Hematopoietic multipotent progenitor cell treated with erythropoietin and hydrocortisone succinate and interleukin-3 and kit ligand, for 17 days (in vitro differentiated cells): Measurements from ENCODE around the gene C20orf144.
"Not testable (repeated sequence)": the region's sequence is repeated elsewhere in the genome, so short reads cannot be mapped to it uniquely, and the experiment has no call there.

Experiments
- DNase-seq: peaks from one replicate; pipeline ENCODE4 v3.0.0-alpha.2; 2015; ENCODE audit warnings: low spot score

C20orf144 gene

DNA sequence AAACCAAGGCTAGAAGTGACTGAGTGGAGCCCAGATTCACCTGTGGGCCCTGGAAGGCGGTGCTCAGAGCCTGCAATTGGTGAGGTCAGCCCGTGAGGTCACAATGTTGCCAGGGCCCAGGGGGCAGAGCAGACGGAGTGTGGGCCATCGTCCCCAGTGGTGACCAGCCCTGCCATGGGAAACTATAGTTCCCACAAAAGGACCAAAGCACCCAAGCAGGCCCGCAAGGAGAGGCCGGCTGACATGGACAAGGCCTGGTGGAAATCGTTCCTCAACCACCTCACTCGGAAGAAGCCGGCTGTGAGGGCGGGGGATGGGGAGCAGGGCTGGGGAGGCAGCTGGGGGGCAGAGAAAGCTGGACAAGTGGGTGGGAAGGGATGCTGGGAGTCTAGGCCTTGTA is at the start of gene C20orf144:
TSS of gene C20orf144 (plus strand) at position 156 of the 400 bp plus-strand sequence. CDS start at position 175, 19 bp downstream.
- DNase-seq: no peak

DNA sequence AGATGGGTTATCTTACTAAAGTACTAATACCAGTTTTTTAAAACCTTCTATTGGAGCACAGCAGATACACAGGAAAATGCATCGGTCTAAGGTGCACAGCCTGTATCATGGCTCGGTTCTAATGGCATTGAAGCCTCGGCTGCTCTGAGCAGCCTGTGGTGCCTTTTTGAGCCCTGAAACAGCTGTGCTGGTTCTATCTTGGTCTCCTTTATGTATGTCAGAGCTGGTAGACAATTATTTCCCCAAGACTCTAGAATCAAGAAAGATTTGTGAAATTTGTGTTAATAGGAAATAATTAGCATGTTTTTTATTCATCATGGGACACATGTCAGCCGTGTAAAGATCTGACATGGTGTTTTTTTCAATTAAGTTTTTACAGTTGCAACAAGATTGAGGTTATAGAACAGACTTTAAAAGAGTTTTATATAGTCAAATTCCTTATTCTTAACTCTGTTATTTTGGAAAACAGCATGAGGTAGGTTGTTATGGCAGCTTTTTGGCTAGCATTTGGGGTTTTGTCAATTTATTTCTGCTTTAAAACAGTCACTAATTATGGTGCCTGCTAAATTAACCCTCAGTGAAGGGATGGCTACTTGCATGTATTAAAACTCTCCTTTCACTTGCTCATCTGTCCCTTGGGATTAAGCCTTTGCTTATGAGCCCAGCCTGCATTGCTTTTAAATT is 40.3 kb upstream of the C20orf144 start:
- DNase-seq: no peak

DNA sequence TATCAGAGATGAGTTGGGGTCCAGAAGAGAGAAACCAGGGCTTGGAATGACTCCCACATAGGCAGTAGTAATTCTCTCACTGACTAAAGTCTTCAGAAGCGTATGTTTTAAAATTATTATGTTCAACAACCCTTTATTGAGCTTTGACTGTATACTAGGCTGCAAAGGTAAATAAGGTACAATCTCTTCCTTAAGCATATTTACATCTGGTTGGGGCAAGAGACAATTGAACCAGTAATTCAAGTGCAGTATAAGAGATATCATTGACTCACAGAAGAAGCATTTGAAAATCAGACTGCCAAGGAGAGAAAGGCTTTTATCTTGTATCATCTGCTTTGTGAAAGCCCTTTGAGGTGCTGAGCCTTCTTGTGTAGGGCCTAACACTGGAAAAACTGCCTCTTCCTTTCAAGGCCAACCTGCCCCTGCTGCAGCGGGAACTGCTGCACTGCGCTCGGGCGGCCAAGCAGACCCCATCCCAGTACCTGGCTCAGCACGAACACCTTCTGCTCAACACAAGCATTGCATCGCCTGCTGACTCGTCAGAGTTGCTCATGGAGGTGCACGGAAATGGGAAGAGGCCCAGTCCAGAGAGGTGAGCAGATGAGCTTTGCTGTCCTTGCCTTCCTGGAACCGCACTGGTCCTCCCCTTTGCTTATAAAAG is 39.3 kb upstream of the C20orf144 start:
- DNase-seq: no peak

DNA sequence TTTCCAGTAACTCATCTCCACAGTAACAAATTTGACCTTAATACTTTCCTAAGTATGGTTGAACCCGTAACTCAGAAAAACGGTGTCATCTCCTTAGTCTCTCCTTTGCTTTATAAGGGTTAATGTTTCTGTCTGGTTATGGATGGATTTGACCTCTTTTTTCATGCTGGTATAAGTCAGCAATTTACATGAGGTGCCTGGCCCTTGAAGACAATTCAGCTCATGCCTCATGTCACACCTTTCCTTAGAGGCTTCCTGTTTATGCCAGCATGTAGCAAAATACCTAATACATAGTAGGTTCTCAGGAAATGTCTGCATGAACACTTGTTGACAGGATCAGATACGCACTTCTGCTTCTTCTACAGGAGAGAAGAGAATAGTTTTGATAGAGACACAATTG is 37.7 kb upstream of the C20orf144 start:
- DNase-seq: no peak

DNA sequence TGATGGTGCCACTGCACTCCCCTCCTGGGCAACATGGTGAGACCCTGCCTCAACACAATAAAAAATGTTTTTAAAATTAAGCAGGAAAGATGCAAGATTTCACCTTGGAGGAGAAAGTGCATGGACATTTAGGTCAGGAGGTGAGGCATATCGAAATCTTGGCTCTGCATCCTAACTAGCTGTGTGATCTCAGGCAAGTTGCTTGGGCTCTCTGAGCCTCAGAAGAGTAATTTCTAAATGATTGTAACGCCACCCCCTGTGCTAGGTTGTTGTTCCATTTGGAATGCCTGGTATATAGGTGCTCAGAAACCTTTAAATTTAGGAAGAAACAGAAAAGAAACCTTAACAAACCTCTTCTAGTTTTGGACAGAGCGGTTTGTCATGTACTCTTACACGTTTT is 35.9 kb upstream of the C20orf144 start:
- DNase-seq: no peak

DNA sequence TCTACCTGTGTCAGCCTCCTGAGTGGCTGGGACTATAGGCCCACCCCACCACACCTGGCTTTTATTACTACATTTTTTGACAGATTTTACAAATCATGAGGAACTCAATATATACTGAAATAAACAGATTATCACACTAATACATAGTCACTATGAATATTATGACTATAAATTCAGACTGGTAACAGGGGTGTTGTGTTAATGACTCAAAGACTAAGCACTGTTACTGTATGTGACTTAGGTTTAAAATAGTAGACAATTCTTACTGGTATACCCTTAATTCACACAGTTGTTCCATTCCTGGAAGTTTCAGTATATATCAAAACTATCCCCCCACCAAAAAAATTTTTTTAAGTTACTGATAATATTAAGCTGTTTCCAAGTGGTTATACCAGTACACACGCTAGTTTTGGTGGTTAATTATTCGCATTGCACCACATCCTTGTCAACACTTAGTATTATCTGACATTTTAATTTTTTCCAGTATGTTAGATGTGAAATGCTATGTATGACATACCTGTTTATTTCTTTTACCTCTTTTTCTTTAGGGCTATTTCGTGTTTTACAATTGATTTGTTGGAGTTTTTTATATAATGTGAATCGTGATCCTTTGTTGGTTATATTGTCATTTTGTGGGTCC is 34.4 kb upstream of the C20orf144 start:
- DNase-seq: no peak

DNA sequence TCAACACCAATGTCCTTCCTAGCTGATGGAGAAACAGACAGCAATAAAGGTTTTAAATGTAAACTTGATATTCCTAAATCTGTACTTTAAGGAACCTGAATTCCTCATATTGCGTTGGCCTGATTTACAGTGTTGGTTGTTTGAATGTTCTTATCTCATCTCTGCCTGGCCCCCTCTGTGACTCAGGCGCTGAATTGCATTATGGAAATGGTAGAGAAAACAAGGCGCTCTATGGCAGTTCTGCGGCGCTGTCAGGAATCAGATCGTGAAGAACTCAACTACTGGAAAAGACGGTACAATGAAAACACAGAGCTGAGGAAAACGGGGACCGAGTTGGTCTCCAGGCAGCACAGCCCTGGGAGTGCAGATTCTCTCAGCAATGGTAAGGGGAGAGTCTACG is 32.6 kb upstream of the C20orf144 start:
- no peak for DNase-seq

DNA sequence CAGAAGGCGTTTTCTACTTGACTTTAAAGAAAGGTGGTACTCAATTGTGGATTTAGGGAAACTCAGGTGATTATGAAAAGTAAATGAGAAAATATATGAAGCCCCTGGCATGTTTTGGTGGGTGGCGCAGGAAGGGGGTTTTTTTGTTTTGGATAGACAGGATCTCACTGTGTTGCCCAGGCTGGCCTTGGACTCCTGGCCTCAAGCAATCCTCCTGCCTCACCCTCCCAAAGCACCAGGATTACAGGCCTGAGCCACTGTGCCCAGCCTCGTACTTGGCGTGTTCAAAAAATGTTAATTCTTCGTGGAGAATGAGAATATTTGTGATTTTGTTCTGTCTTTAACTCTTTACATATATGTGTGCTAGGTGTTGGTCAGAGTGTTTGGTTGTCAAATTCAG is 32.1 kb upstream of the C20orf144 start:
- DNase-seq: no peak

DNA sequence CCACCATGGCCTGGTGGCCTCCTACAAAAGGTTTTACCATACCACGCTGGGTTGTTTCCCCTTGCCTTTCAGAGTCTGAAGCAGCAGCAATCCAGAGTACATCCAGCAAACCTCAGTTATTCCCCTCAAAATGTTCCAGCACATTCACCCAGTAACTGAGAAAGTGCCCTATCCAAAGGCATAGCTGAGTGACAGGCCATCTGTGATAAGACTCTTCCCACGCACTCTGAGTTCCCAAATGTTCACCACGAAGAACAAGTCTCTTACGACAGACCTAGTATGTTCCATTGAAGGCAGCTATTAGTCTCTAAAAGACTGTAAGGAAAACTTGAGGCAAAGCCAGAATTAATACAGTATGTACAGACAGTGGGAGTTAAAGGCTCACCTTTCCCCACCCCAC is 31.6 kb upstream of the C20orf144 start:
- no peak for DNase-seq

DNA sequence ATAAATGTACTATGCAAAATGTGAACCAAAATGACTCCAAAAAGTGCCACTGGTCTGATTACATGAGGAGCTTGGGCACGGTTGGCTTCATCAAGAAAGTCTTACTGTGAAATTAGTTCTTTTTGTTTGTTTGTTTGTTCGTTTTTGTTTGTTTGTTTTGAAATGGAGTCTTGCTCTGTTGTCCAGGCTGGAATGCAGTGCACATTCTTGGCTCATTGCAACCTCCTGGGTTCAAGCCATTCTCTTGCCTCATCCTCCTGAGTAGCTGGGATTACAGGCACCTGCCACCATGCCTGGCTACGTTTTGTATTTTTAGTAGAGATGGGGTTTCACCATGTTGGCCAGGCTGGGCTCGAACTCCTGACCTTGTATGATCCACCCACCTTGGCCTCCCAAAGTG is 30.2 kb upstream of the C20orf144 start:
- not testable (repeated sequence) for DNase-seq

DNA sequence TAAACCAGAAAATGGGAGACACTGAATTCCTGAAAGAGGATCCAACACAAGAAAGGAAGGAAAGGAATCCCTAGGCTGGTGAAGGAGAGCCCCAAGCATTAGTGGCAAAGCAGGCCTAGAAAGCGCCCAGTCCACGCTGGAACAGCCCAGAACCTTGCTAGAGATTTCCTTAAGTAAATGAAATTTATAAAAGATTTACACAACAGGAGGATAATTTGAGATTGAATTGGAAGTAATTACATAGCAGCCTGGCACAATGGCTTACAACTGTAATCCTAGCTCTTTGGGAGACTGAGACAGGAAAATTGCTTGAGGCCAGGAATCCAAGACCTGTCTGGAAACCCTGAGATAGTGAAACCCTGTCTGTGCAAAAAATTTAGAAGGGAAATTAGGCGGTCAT is 26.8 kb upstream of the C20orf144 start:
- no peak for DNase-seq

DNA sequence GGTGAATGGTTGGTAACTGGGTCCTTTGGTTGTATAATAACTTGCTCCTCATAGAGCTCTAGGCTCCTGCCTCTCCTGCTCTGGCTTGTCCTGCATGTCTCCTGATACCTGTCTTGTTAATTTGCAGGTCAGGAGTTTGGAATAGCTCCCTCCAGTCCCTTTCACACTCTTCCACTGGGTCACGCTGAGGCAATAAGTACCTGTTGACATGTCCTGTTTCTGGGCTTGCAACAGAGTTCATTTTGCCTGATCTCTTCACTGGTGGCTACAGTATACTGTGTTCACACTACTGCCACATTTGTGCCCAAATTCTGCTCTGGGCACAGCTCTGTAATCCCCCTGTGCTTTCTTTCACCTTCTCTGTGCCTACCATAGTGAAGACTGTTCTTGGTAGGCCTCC is 25.4 kb upstream of the C20orf144 start:
- no peak for DNase-seq

DNA sequence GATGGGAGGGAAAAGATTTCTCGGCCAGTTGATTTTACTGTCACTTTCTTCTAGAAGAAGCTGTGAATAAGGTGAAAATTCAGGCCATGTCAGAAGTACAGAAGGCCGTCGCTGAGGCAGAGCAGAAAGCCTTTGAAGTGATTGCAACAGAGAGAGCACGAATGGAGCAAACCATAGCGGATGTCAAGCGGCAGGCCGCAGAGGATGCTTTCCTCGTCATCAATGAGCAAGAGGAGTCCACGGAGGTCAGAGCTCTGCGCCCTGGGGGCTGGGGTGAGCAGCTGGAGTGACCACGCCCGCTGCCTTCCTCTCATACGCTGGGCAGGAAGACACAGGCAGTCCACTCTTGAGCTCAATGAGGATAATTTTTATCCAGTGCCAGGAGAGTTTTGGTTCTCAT is 21.8 kb upstream of the C20orf144 start:
- DNase-seq: no peak

DNA sequence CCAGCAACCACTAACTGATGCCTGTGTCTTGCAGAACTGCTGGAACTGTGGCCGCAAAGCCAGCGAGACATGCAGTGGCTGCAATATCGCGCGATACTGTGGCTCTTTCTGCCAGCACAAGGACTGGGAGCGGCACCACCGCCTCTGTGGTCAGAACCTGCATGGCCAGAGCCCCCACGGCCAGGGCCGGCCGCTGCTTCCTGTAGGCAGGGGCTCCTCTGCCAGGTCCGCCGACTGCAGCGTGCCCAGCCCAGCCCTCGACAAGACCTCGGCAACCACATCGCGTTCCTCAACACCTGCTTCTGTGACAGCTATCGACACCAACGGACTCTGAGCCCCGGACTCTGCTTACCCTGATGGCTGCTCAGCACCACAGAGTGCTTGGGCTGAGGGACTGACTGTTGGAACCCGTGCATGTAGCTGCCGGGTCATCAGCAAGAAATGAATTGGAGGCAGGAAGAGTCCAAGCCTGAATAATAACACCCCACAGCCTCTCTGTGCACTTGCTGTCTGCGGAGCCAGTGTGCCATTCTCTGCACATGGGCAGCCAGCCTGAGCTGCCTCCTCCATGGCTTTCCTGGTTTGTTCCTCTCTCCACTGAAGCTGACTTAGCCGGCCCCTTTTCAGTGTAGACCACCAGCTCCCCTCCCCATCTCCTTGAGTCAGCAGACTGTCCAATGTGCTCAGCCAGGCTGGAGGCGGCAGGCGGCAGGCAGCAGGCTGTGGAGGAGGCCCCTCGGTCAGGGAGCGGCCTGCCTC is 17.6 kb upstream of the C20orf144 start:
- DNase-seq: no peak

DNA sequence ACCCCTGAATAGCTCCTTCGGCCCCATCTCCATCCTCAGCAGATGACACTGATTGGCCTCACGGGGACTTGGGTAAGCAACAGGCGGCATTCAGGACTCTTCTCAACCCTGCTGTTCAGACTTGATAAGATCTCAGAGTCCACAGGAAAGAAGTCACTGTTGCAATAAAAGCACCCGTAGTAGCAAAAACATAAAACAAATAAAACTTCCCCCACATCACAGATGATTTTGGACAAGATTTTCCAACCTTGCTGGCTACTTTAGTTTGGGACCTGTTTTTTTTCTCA is 17.1 kb upstream of the C20orf144 start:
- DNase-seq: no peak

DNA sequence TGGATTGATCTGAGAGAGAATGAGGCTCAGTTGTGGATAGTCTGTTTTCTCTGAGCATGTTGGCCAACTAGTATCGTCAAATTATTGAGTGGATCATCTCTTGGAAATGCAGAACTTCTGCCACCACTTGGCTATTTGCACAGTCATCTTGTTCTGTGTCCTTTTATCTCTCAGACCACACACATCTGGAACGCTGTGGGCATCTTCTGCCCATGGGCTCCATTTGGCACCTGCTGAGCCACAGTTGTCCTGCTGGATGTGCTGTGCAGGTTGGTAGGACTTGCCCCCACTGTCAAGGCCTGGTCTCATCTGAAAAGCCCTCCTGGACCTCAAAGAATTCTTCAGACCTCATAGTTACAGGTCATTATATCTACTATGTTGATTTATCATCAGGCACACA is 16.7 kb upstream of the C20orf144 start:
- DNase-seq: no peak

DNA sequence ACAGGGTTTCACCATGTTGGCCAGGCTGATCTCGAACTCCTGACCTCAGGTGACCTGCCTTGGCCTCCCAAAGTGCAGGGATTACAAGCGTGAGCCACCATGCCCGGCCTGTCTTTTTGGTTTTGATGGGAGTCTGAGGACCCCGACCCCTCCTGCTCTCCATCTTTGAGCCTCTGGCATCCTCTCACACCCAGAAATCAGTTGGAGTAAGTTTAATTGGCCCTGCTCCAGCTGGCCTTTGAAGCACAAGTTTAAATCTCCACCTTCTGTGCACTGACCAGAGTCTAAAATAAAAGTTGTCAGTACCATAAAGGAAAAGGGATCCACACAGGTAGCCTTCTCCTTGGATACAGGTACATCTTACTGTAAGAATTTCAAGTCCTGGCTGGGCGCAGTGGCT is 15.9 kb upstream of the C20orf144 start:
- no peak for DNase-seq

DNA sequence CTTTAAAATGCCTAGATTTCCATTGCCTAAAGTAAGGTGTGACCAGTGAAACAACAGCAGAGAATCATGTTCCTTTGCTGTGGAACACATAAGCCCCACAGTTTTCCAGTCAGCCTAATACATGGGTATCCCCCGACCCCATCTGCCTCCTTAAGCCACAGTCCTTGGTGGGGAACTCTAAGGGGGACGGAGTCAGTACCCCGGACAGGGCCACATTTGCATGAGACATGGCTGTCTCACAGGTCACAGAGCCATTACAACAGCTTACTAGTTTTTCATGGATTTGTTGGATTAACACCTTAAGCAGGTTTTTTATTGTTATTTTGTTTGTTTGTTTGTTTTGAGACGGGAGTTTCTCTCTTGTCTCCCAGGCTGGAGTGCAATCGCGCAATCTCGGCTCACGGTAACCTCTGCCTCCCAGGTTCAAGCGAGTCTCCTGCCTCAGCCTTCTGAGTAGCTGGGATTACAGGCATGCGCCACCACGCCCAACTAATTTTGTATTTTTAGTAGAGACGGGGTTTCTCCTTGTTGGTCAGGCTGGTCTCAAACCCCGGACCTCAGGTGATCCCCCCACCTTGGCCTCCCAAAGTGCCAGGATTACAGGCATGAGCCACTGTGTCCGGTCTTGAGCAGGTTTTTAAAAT is 15.0 kb upstream of the C20orf144 start:
- DNase-seq: not testable (repeated sequence)

DNA sequence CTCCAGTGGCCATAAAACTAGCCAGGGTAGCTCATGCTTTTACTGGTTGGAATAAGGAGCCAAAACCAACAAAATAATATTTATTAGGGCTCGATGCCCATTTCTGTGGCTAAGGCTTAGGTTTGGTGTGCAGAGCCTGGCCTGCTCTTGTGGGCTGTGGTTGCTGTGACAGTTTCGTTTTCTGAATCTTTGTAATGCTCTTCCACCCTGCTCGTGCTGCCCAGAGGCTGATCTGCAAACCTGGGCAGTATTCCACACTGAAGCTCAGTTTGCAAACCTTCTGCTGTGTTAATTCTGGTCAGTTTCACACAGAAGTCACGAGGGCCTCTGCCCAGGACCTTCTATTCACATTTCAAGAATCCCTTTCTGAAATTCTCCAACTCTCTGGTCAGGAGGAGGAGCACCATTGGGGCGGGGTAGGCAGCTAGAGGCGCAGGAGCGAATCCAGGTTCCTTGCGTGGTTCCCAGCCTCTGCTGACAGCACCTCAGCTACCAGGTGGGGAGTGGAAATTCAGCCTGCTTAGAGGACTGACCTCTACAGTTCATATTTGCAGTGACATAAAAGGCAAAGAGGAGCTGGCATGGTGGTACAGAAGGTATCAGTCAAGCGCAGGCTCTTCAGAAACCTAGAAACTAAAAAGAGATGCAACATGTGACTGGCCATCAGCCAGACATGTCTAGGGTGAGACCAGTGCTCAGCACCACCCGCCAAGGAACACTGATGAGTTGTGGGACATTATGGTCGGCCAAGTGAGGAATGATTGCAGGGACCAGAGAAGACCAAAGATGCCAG is 14.3 kb upstream of the C20orf144 start:
- DNase-seq: no peak

DNA sequence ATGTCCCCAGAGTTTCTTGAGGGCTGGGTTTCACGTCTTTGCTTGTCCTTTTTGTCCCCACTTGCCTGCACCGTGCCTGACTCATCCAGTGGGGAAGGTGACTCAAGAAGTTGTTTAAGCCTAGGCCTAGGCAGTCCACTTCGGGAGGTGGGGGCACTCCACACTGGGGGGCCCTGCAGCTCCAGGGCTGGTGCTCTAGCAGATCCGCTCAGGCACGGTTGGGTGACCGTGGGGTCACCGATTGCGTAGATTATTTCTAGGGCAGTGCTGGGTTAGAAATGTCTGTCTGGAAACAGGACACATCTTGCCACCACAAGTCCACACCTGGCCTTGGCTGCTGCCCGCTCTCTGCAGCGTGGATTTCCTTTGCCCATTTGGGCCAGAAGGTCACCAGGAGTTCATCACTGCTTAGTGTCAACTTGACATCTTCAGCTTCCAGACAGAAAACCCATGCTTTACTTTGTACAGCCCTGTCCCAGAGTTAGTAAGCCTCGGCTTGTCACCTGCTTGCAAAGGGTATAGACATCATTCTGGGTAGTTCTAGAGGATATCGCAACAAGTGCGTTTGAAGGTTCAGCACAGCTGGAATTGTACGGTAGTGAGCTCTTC is 13.6 kb upstream of the C20orf144 start:
- DNase-seq: no peak

DNA sequence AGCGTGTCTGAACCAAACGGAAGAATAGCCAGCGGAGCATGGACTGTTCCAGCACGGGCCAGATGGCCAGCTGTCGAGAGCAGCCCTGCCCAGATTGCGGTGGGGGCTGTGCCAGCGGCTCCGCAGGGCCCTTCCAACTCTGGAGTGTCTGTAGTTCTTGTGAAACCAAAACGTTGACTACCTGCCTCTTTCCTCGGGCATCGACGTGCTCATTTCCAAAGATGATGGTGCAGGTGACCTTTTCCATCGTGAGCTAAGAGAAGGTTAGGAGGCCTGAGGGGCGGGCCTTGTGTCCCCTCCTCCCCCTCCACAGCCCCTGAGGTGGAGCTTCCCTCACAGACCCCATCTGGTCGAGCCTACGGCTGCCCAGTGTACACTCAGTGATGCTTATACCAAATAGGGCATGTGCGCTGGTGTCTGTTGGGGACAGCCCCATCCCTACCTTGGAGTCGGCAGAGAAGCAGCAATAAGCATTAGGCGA is 12.9 kb upstream of the C20orf144 start:
- no peak for DNase-seq
